Stomach (tissue), 9 donors: ENCODE results near the gene MYO1B. TPM values are rescaled to one million over a fixed set of nuclear protein-coding genes. Genes with fewer than 3 reads are reported as not detected.

Experiments used
- DNase-seq, 2 donors: peaks; one replicate each; pipeline versions ENCODE4 v3.0.0 to v3.0.0-alpha.2; 2013 to 2019
- H3K27ac ChIP-seq, 5 donors: fragments of 200-600 bp in 4 of 5; sonication (generic) in 4 of 5; one replicate each; pipeline ENCODE4 v1.5.1; 2013 to 2019; ENCODE audit warnings: mild to moderate bottlenecking in 1 of 5, moderate library complexity in 1 of 5
- H3K27me3 ChIP-seq, 3 donors: fragments of 200-600 bp; sonication (generic); one replicate each; pipeline ENCODE4 v1.5.1; 2017 to 2019; ENCODE audit warnings: mixed run types in 1 of 3
- H3K36me3 ChIP-seq, 4 donors: fragments of 200-600 bp; sonication (generic); 1 replicate in 3 of 4; 2 replicates in 1 of 4; pipeline ENCODE4 v1.5.1; 2016 to 2019
- H3K4me1 ChIP-seq, 4 donors: fragments of 200-600 bp; sonication (generic); one replicate each; pipeline ENCODE4 v1.5.1; 2016 to 2019
- H3K4me3 ChIP-seq, 4 donors: fragments of 200-600 bp; sonication (generic) in 3 of 4; one replicate each; pipeline ENCODE4 v1.5.1; 2016 to 2019; ENCODE audit warnings: mild to moderate bottlenecking in 1 of 4
- H3K9me3 ChIP-seq, 4 donors: fragments of 200-600 bp; sonication (generic); one replicate each; pipeline ENCODE4 v1.5.1; 2016 to 2019
- EP300 ChIP-seq: sonication (generic); formaldehyde crosslinking; IDR thresholded peaks from one replicate; pipeline ENCODE4 v1.6.1; 2017; ENCODE audit warnings: antibody characterized with exemption
- POLR2A ChIP-seq, 4 donors: fragments of 450-650 bp; IDR thresholded peaks; one replicate each; pipeline ENCODE4 v1.6.1; 2016; ENCODE audit warnings: antibody characterized with exemption in 4 of 4, control low read depth in 2 of 4, mild to moderate bottlenecking in 1 of 4, moderate library complexity in 1 of 4
- POLR2AphosphoS5 ChIP-seq, 3 donors: sonication (generic); formaldehyde crosslinking; IDR thresholded peaks; one replicate each; pipeline ENCODE4 v1.6.1; 2016; ENCODE audit warnings: antibody characterized with exemption in 3 of 3
- WGBS, 5 donors: extraction: QIAGEN DNeasy Blood & Tissue Kit in 3 of 5; methylation state at CpG; one replicate each; pipeline versions ENCODE4 v1.1.5 to v1.1.7; 2013 to 2018; 5-methylcytosine and 5-hydroxymethylcytosine counted together
- intact Hi-C: fragments of 100-400 bp; cut with DNase I; formaldehyde crosslinking; loops from one replicate; pipeline ENCODE4 v1.15.1; 2023; ENCODE audit warnings: low total_unique reads
- polyA plus RNA-seq, 3 donors: library from polyadenylated mRNA; stranded (reverse); fragments of 200-250 nt; gene quantifications; one replicate each; pipeline ENCODE4 v1.2.3, GENCODE V29; 2013
- total RNA-seq, 5 donors: library from RNA; depleted of rRNA; stranded (reverse); fragments of >200 nt; gene quantifications; one replicate each; pipeline versions ENCODE4 v1.1.0 to v1.2.3, GENCODE V29; 2014 to 2016
- TF ChIP-seq, protein P1 (sequence below), 7 experiments: fragments of 450-650 bp in 4 of 7; fragments of 200-600 bp in 3 of 7; sonication (generic) in 3 of 7; IDR thresholded peaks; one replicate each; pipeline ENCODE4 v1.5.1; 2016 to 2019; ENCODE audit warnings: antibody characterized with exemption in 7 of 7, control low read depth in 2 of 7, mild to moderate bottlenecking in 1 of 7
- donor health status: healthy with polysubstance abuse.
- donor health status: Bipolar disorder and iron deficiency.
- donor health status: healthy.

Gene MYO1B
- total and polyA plus RNA-seq, 8 donors, result 6.1 to 123 (median 16.4) TPM

DNA sequence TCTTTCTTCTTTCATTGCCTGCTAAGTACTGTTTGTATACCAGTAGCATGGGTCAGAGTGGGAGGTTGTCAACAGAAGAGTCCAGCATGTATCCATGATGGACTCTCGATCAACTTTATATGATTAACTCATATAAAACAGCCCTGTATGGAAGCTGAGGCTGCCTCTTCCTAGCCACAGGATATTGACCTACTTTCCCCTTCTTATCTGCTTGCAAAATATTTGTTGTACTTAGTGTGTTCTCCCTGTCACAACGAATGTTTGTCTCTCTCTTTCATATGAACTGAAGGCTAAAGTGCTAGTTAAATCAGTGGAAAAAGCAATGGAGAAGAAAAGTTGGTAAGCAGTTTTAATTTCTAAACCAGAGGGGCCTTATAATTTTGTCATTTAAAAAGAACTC lies 17.8 kb downstream of the MYO1B start:
- no peak for TF ChIP-seq EP300
- Histone ChIP-seq H3K36me3 (no peaks in the 10 kb centered on the region), H3K4me3 (no peak overlapping the region), H3K9me3 (no peaks in the 10 kb centered on the region), H3K27ac (peak overlapping the region in 1 of 5 donors; percentile 35), H3K27me3 (no peaks in the 10 kb centered on the region), H3K4me1 (peaks cover 6 to 44% (median 22%) of the 10 kb centered on the region in 4 donors)
- intact Hi-C loops, result no loop called here
- DNase-seq, result no peak
- 18 to 37% (median 25%) methylated on average over 2 of the region's 2 CpGs for WGBS, 5 donors

DNA sequence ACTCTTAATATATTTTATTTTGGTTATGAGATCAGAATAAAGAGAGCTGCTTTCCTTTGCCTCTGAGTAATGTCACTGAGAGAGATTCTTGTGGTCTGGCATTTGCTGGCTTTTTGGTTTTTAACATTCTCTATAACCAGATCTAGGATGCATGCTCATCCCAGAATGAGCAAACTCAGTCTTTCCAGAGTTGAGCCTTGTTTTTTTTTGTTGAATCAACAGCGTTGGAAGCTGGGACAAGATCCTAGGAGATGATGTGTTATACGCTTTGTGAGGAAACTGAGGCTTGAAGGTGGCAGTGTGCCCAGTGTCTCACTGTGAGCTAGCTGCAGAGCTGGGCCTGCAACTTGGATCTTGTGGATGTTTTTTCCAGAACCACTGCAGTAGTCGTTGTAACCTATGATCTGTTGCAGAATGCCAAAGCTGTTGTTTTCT lies 19.5 kb downstream of the MYO1B start:
- H3K9me3 ChIP-seq, result no peaks in the 10 kb centered on the region
- DNase-seq, result no peak
- no peaks in the 10 kb centered on the region for H3K36me3 ChIP-seq
- H3K4me3 ChIP-seq, result no peak overlapping the region
- H3K27me3 ChIP-seq, result no peaks in the 10 kb centered on the region
- peaks cover 6 to 35% (median 22%) of the 10 kb centered on the region in 4 donors for H3K4me1 ChIP-seq
- 55 to 74% (median 66%) methylated on average over 3 of the region's 3 CpGs for WGBS, 5 donors
- peak overlapping the region in 3 of 5 donors; percentile 11 to 52 (median 22) for H3K27ac ChIP-seq
- TF ChIP-seq, protein P1, sequence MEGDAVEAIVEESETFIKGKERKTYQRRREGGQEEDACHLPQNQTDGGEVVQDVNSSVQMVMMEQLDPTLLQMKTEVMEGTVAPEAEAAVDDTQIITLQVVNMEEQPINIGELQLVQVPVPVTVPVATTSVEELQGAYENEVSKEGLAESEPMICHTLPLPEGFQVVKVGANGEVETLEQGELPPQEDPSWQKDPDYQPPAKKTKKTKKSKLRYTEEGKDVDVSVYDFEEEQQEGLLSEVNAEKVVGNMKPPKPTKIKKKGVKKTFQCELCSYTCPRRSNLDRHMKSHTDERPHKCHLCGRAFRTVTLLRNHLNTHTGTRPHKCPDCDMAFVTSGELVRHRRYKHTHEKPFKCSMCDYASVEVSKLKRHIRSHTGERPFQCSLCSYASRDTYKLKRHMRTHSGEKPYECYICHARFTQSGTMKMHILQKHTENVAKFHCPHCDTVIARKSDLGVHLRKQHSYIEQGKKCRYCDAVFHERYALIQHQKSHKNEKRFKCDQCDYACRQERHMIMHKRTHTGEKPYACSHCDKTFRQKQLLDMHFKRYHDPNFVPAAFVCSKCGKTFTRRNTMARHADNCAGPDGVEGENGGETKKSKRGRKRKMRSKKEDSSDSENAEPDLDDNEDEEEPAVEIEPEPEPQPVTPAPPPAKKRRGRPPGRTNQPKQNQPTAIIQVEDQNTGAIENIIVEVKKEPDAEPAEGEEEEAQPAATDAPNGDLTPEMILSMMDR (IDR thresholded peaks at IDR 0.05), result no peak
- intact Hi-C loops, result no loop called here

DNA sequence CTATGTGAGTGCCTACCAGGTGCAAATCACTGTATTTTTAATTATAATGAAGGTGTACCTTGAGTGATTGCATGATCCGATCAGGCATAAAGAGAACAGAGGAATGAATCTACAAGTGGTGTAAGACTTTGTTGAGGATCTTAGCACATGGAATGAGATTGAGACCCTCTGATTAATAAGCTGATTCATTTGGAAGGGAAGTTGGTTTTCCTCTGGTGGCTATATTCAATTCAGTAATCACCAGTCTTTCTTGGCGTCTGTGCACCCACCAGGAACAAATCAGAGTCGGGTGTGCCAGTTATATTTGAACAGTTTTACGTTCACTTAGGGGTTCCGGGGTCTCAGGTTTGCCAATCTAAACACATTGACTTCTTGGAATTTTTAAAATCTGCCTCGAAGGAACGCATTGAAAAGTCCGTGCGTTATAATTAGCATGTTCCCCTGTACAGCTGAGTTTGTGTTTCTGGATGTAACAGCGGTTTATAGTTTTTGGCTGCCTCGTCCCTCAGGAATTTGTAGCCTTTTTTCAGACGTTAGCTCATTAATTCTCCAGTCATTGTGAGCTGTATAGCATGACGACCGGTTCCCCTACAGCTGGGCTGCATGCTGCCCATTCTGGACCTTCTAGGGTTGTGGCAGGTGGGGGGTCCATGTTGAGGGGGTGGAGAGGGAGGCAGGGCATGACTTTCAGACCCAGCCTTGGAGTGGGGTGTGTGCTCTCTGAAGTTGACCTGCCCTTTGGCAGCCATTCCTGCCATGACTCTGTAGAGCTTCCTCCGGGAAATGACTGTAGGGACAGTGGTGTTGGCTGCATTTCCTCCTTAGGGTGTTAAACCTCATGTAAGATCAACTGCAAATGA lies 20.3 kb downstream of the MYO1B start:
- intact Hi-C loops, result no loop called here
- peak in 1 of 2 donors; percentile 61 for DNase-seq
- H3K4me3 ChIP-seq, result no peak overlapping the region
- no peaks in the 10 kb centered on the region for H3K27me3 ChIP-seq
- peak overlapping the region in 4 of 5 donors; percentile 11 to 68 (median 49) for H3K27ac ChIP-seq
- TF ChIP-seq, protein P1 (IDR thresholded peaks at IDR 0.05), result no peak
- WGBS, 5 donors, result 67 to 79% (median 73%) methylated on average over 15 of the region's 15 CpGs
- H3K9me3 ChIP-seq, result no peaks in the 10 kb centered on the region
- no peaks in the 10 kb centered on the region for H3K36me3 ChIP-seq
- H3K4me1 ChIP-seq, result peaks cover 6 to 35% (median 22%) of the 10 kb centered on the region in 4 donors

DNA sequence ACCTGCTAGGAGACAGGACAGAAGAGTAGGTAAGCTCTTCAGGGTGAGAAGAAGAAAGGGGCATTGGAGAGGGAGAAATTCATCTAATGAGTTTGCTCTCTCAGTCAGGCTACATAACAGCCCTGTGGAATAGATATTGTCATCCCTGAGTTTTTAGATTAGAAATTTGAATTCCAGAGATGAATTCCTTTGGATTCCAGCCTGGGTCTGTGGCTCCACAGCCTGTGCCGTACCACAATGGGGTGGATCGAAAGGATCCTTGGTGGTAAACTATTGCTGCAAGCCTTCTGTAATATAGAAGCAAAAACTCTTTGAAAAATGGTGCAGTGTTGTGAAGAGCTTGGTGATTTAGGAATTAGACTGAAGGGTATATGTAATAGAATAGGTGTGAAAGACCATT lies 21.0 kb downstream of the MYO1B start:
- intact Hi-C loops, result no loop called here
- H3K27me3 ChIP-seq, result no peaks in the 10 kb centered on the region
- DNase-seq, result no peak
- H3K36me3 ChIP-seq, result no peaks in the 10 kb centered on the region
- TF ChIP-seq EP300 (no peak), POLR2AphosphoS5 (IDR thresholded peaks at IDR 0.05) (no peak), POLR2A (IDR thresholded peaks at IDR 0.05) (no peak)
- TF ChIP-seq, protein P1 (IDR thresholded peaks at IDR 0.05), result no peak
- H3K4me1 ChIP-seq, result peaks cover 6 to 35% (median 22%) of the 10 kb centered on the region in 4 donors
- no peak overlapping the region for H3K4me3 ChIP-seq
- WGBS, 5 donors, result 83 to 92% (median 85%) methylated on average over 2 of the region's 2 CpGs
- H3K9me3 ChIP-seq, result no peaks in the 10 kb centered on the region
- peak overlapping the region in 4 of 5 donors; percentile 11 to 68 (median 49) for H3K27ac ChIP-seq

DNA sequence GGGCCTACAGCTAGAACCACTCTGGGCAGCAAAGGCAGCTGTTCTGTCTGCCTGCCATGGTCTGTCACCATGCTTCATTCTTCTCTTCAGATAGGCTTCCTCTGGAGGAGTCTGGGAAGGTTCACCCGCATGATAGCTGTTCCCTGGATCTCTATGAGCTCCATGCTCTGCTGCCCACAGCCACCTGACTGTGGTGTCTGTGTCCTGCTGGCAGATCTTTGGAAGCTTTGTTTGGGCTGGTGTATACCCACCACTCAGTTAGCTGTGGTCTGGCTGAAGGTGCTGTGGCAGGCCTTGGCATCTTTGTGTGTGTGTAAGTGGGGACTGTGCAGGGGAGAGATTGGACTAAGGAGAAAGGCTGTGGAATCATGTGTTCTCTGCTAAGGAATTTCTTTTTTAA lies 23.4 kb downstream of the MYO1B start:
- no peak for TF ChIP-seq POLR2AphosphoS5 (IDR thresholded peaks at IDR 0.05)
- no peak for TF ChIP-seq EP300
- TF ChIP-seq POLR2A (IDR thresholded peaks at IDR 0.05), result no peak
- TF ChIP-seq, protein P1 (IDR thresholded peaks at IDR 0.05), result no peak
- Histone ChIP-seq H3K4me3 (no peak overlapping the region), H3K9me3 (no peaks in the 10 kb centered on the region), H3K36me3 (no peaks in the 10 kb centered on the region), H3K4me1 (peaks cover 0 to 28% (median 16%) of the 10 kb centered on the region in 4 donors), H3K27ac (no peak overlapping the region), H3K27me3 (no peaks in the 10 kb centered on the region)
- no peak for DNase-seq
- 98 to 100% (median 100%) methylated on average over 1 of the region's 1 CpG for WGBS, 5 donors
- intact Hi-C loops, result no loop called here
